ENCODE results near the gene THEM4.

DNA sequence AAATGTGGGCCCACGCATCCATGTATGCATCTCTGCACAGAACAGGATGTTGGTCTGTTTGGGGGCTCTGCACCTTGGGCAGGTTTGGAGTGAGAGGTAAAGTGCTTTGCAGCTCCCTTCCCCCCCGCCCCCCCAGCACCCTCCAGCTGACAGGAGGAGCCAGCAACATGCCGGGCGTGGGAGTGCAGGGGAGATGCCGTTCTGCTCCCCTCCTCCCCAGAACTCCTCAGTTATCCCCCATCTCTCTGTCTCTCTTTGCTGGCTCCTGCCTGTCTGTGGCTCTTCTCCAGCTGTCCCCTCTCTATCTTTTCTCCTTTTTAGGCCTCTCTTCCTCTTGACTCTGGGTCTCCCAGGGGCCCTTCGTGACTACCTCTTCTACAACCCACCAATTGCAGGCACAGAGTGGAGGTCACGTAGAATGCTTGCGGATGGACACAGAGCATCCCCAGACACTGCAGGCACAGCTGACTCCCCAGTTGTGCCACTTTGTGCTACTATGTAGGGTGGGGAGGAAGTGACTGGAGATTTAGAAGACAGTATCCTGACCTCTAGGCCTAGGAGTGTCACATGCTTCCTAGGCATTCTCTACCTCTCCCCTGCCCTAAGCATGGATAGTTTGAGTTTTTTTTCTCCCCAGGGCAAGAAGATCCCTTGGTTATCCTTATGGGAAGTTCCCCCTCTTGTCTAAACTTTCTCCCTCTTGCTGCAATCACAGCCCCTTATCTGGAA lies 76.0 kb downstream of the THEM4 start:
- TF ChIP-seq, protein P1, sequence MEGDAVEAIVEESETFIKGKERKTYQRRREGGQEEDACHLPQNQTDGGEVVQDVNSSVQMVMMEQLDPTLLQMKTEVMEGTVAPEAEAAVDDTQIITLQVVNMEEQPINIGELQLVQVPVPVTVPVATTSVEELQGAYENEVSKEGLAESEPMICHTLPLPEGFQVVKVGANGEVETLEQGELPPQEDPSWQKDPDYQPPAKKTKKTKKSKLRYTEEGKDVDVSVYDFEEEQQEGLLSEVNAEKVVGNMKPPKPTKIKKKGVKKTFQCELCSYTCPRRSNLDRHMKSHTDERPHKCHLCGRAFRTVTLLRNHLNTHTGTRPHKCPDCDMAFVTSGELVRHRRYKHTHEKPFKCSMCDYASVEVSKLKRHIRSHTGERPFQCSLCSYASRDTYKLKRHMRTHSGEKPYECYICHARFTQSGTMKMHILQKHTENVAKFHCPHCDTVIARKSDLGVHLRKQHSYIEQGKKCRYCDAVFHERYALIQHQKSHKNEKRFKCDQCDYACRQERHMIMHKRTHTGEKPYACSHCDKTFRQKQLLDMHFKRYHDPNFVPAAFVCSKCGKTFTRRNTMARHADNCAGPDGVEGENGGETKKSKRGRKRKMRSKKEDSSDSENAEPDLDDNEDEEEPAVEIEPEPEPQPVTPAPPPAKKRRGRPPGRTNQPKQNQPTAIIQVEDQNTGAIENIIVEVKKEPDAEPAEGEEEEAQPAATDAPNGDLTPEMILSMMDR (conservative IDR thresholded peaks at IDR 0.05), result no peak
- TF ChIP-seq EZH2 (IDR thresholded peaks at IDR 0.05; ENCODE audit: low read depth), result no peak
